ENCODE results near the gene ZC3H7A. TPM values are rescaled to one million over a fixed set of nuclear protein-coding genes. Genes with fewer than 3 reads are reported as not detected.

Gene ZC3H7A
- total and polyA plus RNA-seq, 10 of the 15 experiments (the other 5 are each of a cell fraction or from before 2014, with no cell fraction given), result 46.3 to 188 (median 68.6) TPM

DNA sequence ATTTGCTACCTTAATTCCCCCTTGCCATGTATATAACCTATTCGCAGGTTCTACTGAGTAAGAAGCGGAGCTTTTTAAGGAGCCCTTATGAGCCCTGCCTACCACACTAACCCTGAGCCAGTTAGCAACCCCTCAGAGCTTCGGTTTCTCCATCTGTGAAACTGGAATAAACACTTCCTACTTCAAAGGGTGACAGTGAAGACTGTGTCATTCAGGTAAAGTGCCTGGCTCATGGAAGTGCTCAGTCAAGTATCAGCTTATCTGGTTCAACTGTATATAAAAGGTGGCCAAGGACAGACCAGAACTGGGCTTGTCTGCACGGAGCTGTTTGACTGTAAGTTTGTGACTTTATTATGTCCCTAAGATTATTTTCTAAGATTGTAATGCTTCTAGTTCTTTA is 85.4 kb downstream of the ZC3H7A start (continued):
- TF ChIP-seq, protein P1, sequence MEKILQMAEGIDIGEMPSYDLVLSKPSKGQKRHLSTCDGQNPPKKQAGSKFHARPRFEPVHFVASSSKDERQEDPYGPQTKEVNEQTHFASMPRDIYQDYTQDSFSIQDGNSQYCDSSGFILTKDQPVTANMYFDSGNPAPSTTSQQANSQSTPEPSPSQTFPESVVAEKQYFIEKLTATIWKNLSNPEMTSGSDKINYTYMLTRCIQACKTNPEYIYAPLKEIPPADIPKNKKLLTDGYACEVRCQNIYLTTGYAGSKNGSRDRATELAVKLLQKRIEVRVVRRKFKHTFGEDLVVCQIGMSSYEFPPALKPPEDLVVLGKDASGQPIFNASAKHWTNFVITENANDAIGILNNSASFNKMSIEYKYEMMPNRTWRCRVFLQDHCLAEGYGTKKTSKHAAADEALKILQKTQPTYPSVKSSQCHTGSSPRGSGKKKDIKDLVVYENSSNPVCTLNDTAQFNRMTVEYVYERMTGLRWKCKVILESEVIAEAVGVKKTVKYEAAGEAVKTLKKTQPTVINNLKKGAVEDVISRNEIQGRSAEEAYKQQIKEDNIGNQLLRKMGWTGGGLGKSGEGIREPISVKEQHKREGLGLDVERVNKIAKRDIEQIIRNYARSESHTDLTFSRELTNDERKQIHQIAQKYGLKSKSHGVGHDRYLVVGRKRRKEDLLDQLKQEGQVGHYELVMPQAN (conservative IDR thresholded peaks at IDR 0.05), result no peak
- TF ChIP-seq POLR2A (IDR thresholded peaks at IDR 0.05; ENCODE audit: low read depth, low read length) (no peak), MYC (IDR thresholded peaks at IDR 0.05; ENCODE audit: insufficient read depth, insufficient read length, insufficient replicate concordance, low read length, severe bottlenecking) (no peak), ASH2L (IDR thresholded peaks at IDR 0.05; ENCODE audit: borderline replicate concordance, low read depth) (no peak)
- TF ChIP-seq, protein P2, sequence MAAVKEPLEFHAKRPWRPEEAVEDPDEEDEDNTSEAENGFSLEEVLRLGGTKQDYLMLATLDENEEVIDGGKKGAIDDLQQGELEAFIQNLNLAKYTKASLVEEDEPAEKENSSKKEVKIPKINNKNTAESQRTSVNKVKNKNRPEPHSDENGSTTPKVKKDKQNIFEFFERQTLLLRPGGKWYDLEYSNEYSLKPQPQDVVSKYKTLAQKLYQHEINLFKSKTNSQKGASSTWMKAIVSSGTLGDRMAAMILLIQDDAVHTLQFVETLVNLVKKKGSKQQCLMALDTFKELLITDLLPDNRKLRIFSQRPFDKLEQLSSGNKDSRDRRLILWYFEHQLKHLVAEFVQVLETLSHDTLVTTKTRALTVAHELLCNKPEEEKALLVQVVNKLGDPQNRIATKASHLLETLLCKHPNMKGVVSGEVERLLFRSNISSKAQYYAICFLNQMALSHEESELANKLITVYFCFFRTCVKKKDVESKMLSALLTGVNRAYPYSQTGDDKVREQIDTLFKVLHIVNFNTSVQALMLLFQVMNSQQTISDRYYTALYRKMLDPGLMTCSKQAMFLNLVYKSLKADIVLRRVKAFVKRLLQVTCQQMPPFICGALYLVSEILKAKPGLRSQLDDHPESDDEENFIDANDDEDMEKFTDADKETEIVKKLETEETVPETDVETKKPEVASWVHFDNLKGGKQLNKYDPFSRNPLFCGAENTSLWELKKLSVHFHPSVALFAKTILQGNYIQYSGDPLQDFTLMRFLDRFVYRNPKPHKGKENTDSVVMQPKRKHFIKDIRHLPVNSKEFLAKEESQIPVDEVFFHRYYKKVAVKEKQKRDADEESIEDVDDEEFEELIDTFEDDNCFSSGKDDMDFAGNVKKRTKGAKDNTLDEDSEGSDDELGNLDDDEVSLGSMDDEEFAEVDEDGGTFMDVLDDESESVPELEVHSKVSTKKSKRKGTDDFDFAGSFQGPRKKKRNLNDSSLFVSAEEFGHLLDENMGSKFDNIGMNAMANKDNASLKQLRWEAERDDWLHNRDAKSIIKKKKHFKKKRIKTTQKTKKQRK (IDR thresholded peaks at IDR 0.05; ENCODE audit: low read depth, low read length), result no peak
- TF ChIP-seq, protein P3, sequence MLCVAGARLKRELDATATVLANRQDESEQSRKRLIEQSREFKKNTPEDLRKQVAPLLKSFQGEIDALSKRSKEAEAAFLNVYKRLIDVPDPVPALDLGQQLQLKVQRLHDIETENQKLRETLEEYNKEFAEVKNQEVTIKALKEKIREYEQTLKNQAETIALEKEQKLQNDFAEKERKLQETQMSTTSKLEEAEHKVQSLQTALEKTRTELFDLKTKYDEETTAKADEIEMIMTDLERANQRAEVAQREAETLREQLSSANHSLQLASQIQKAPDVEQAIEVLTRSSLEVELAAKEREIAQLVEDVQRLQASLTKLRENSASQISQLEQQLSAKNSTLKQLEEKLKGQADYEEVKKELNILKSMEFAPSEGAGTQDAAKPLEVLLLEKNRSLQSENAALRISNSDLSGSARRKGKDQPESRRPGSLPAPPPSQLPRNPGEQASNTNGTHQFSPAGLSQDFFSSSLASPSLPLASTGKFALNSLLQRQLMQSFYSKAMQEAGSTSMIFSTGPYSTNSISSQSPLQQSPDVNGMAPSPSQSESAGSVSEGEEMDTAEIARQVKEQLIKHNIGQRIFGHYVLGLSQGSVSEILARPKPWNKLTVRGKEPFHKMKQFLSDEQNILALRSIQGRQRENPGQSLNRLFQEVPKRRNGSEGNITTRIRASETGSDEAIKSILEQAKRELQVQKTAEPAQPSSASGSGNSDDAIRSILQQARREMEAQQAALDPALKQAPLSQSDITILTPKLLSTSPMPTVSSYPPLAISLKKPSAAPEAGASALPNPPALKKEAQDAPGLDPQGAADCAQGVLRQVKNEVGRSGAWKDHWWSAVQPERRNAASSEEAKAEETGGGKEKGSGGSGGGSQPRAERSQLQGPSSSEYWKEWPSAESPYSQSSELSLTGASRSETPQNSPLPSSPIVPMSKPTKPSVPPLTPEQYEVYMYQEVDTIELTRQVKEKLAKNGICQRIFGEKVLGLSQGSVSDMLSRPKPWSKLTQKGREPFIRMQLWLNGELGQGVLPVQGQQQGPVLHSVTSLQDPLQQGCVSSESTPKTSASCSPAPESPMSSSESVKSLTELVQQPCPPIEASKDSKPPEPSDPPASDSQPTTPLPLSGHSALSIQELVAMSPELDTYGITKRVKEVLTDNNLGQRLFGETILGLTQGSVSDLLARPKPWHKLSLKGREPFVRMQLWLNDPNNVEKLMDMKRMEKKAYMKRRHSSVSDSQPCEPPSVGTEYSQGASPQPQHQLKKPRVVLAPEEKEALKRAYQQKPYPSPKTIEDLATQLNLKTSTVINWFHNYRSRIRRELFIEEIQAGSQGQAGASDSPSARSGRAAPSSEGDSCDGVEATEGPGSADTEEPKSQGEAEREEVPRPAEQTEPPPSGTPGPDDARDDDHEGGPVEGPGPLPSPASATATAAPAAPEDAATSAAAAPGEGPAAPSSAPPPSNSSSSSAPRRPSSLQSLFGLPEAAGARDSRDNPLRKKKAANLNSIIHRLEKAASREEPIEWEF (IDR thresholded peaks at IDR 0.05; ENCODE audit: insufficient replicate concordance, low read depth, low read length), result no peak
- TF ChIP-seq, protein P4, sequence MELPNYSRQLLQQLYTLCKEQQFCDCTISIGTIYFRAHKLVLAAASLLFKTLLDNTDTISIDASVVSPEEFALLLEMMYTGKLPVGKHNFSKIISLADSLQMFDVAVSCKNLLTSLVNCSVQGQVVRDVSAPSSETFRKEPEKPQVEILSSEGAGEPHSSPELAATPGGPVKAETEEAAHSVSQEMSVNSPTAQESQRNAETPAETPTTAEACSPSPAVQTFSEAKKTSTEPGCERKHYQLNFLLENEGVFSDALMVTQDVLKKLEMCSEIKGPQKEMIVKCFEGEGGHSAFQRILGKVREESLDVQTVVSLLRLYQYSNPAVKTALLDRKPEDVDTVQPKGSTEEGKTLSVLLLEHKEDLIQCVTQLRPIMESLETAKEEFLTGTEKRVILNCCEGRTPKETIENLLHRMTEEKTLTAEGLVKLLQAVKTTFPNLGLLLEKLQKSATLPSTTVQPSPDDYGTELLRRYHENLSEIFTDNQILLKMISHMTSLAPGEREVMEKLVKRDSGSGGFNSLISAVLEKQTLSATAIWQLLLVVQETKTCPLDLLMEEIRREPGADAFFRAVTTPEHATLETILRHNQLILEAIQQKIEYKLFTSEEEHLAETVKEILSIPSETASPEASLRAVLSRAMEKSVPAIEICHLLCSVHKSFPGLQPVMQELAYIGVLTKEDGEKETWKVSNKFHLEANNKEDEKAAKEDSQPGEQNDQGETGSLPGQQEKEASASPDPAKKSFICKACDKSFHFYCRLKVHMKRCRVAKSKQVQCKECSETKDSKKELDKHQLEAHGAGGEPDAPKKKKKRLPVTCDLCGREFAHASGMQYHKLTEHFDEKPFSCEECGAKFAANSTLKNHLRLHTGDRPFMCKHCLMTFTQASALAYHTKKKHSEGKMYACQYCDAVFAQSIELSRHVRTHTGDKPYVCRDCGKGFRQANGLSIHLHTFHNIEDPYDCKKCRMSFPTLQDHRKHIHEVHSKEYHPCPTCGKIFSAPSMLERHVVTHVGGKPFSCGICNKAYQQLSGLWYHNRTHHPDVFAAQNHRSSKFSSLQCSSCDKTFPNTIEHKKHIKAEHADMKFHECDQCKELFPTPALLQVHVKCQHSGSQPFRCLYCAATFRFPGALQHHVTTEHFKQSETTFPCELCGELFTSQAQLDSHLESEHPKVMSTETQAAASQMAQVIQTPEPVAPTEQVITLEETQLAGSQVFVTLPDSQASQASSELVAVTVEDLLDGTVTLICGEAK (IDR thresholded peaks at IDR 0.05; ENCODE audit: borderline replicate concordance), result no peak
